Measurements from ENCODE around the gene UCK2. TPM values are rescaled to one million over a fixed set of nuclear protein-coding genes. Genes with fewer than 3 reads are reported as not detected.

The UCK2 gene
- total RNA-seq, 1 donor from 2014 or later: 111 TPM

DNA sequence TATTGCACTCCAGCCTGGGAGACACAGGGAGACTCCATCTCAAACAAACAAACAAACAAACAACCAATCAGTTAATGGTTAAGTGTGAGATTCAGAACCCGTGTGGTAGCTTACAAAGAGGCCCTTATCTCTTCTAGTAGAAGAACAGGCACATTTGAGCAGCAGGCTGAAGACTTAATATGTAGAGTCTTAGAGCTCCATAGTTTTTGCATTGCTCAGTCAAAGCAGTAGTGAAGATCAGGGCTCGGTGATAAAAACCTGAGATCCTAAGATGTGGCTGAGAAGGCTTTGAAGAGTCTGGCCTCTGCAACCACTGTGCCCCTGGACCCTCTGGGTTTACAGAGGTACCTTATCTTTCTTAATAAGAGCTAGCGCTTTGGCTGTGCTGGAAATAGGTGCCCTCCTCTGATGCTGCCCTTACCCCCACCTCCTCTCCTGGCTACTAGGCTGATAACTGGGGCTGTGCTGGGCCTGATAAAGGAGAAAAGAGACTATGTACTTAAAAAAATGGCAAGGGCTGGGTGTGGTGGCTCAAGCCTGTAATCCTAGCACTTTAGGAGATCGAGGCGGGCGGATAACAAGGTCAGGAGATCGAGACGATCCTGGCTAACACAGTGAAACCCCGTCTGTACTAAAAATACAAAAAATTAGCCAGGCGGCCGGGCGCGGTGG, 10.5 kb upstream of the UCK2 start:
- FAIRE-seq (no peak), DNase-seq (ENCODE audit: low read depth) (no peak)
- Histone ChIP-seq H3K9me3 (ENCODE audit: insufficient read depth, low read depth, low read length) (no peaks in the 10 kb centered on the region), H3K4me2 (ENCODE audit: low read length) (no peak overlapping the region), H3K27ac (ENCODE audit: low read depth, low read length) (no peak overlapping the region), H3K79me2 (ENCODE audit: insufficient read depth, low read length) (no peaks in the 10 kb centered on the region), H2AFZ (ENCODE audit: low read depth, low read length) (no peak overlapping the region), H3K4me1 (ENCODE audit: insufficient read depth, low read length) (no peaks in the 10 kb centered on the region), H4K20me1 (ENCODE audit: insufficient read depth, low read length) (no peaks in the 10 kb centered on the region), H3K36me3 (ENCODE audit: insufficient read depth, low read length) (no peaks in the 10 kb centered on the region), H3K4me3 (ENCODE audit: insufficient read depth, low read depth, low read length) (no peak overlapping the region), H3K9ac (ENCODE audit: low read length) (no peak overlapping the region), H3K27me3 (ENCODE audit: insufficient read depth, low read length) (no peaks in the 10 kb centered on the region)
- no peak overlapping the region for H3K4me3 Mint-ChIP-seq (ENCODE audit: unreplicated experiment)
- no peak for TF ChIP-seq EZH2 (IDR thresholded peaks at IDR 0.05; ENCODE audit: insufficient read depth, low read length)
- TF ChIP-seq, protein P1, sequence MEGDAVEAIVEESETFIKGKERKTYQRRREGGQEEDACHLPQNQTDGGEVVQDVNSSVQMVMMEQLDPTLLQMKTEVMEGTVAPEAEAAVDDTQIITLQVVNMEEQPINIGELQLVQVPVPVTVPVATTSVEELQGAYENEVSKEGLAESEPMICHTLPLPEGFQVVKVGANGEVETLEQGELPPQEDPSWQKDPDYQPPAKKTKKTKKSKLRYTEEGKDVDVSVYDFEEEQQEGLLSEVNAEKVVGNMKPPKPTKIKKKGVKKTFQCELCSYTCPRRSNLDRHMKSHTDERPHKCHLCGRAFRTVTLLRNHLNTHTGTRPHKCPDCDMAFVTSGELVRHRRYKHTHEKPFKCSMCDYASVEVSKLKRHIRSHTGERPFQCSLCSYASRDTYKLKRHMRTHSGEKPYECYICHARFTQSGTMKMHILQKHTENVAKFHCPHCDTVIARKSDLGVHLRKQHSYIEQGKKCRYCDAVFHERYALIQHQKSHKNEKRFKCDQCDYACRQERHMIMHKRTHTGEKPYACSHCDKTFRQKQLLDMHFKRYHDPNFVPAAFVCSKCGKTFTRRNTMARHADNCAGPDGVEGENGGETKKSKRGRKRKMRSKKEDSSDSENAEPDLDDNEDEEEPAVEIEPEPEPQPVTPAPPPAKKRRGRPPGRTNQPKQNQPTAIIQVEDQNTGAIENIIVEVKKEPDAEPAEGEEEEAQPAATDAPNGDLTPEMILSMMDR (IDR thresholded peaks at IDR 0.05; ENCODE audit: insufficient read depth, low read depth, low read length): no peak
- peaks cover 3% of the 10 kb centered on the region for H3K9me3 Mint-ChIP-seq (ENCODE audit: unreplicated experiment)
- peaks cover 8% of the 10 kb centered on the region for H3K4me1 Mint-ChIP-seq (ENCODE audit: low read depth, unreplicated experiment)
- no peak overlapping the region for H3K27ac Mint-ChIP-seq (ENCODE audit: unreplicated experiment)
- no peaks in the 10 kb centered on the region for H3K36me3 Mint-ChIP-seq (ENCODE audit: low read depth, unreplicated experiment)
- H3K27me3 Mint-ChIP-seq (ENCODE audit: low read depth, unreplicated experiment): no peaks in the 10 kb centered on the region

DNA sequence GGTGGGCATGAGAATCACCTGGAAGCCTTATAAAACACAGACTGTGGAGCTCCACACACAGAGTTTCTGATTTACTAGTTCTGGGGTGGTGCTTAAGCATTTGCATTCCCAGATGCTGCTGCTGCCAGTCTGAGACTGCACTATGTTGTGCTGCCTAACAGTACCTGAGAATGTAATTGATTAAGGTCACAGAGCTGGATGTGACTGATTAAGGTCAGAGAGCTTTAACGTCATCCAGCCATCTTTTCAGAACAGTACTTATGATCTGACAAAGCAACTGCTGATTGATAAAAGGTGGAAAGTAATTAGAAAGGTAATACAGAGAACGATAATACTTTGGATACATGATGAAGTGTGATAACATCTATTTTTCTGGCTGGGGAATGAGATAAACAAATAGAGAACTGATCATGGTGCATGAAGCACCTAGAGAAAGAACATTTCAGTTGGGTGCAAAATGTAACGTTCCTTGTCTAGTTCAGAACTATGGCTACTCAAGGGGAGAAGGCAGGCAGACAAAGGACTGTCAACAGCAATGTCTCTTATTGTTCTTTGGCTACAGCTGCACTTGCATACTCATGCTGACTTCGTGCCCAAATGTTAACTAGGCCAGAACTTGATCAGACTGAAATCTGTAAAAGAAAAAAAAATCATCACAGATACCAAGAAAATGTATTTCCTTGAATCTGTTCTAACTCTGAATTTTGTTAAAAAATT, 3.7 kb upstream of the UCK2 start:
- Histone ChIP-seq H4K20me1 (ENCODE audit: insufficient read depth, low read length) (no peaks in the 10 kb centered on the region), H3K27me3 (ENCODE audit: insufficient read depth, low read length) (no peaks in the 10 kb centered on the region)

More for the DNA sequence above, 3.7 kb upstream of the UCK2 start:
- Mint-ChIP-seq H3K4me3 (ENCODE audit: unreplicated experiment) (no peak overlapping the region), H3K27ac (ENCODE audit: unreplicated experiment) (no peak overlapping the region), H3K9me3 (ENCODE audit: unreplicated experiment) (no peaks in the 10 kb centered on the region), H3K4me1 (ENCODE audit: low read depth, unreplicated experiment) (no peaks in the 10 kb centered on the region), H3K36me3 (ENCODE audit: low read depth, unreplicated experiment) (no peaks in the 10 kb centered on the region), H3K27me3 (ENCODE audit: low read depth, unreplicated experiment) (no peaks in the 10 kb centered on the region)
- H3K36me3 ChIP-seq (ENCODE audit: insufficient read depth, low read length): no peaks in the 10 kb centered on the region
- DNase-seq (ENCODE audit: low read depth): no peak
- no peak overlapping the region for H3K4me3 ChIP-seq (ENCODE audit: insufficient read depth, low read depth, low read length)
- H3K79me2 ChIP-seq (ENCODE audit: insufficient read depth, low read length): peaks cover 8% of the 10 kb centered on the region
- no peak overlapping the region for H2AFZ ChIP-seq (ENCODE audit: low read depth, low read length)
- no peaks in the 10 kb centered on the region for H3K9me3 ChIP-seq (ENCODE audit: insufficient read depth, low read depth, low read length)
- no peak overlapping the region for H3K9ac ChIP-seq (ENCODE audit: low read length)
- H3K27ac ChIP-seq (ENCODE audit: low read depth, low read length): no peak overlapping the region
- no peak overlapping the region for H3K4me2 ChIP-seq (ENCODE audit: low read length)
- FAIRE-seq: no peak
- H3K4me1 ChIP-seq (ENCODE audit: insufficient read depth, low read length): peaks cover 5% of the 10 kb centered on the region
- TF ChIP-seq EZH2 (IDR thresholded peaks at IDR 0.05; ENCODE audit: insufficient read depth, low read length): no peak
- TF ChIP-seq, protein P1 (IDR thresholded peaks at IDR 0.05; ENCODE audit: insufficient read depth, low read depth, low read length): no peak
